ENCODE results near the gene MYO1F. TPM values are rescaled to one million over a fixed set of nuclear protein-coding genes. Genes with fewer than 3 reads are reported as not detected.
A peak's percentile ranks its signal among the peaks of the same experiment; 100 is the strongest.

The MYO1F gene
- total and polyA plus RNA-seq, 2 of the 13 experiments (the other 11 are each of a cell fraction or from before 2014, with no cell fraction given): 0.09 to 0.13 TPM

- TF ChIP-seq ZNF589 (CRISPR knock-in tag; conservative IDR thresholded peaks at IDR 0.05): no peak
- no peak for TF ChIP-seq ZBTB4 (CRISPR knock-in tag; IDR thresholded peaks at IDR 0.05; ENCODE audit: borderline replicate concordance)
- no peak for TF ChIP-seq PLRG1 (conservative IDR thresholded peaks at IDR 0.05)
- TF ChIP-seq GMEB1 (CRISPR knock-in tag; IDR thresholded peaks at IDR 0.05; ENCODE audit: borderline replicate concordance): no peak
- no peak for TF ChIP-seq HNRNPL (IDR thresholded peaks at IDR 0.05; ENCODE audit: low read depth, low read length)
- no peak for TF ChIP-seq MAFF (IDR thresholded peaks at IDR 0.05; ENCODE audit: low read depth, low read length)
- no peak for TF ChIP-seq BRD4 (CRISPR knock-in tag; IDR thresholded peaks at IDR 0.05)
- TF ChIP-seq TGIF2 (CRISPR knock-in tag; IDR thresholded peaks at IDR 0.05): peak; percentile 40; the same call in 1 of the 2 replicates
- TF ChIP-seq CENPT (CRISPR knock-in tag; IDR thresholded peaks at IDR 0.05; ENCODE audit: low read depth): no peak
- 0 out of 2 replicates have a peak, but pooled peaks have one; percentile 37 for TF ChIP-seq BORCS8-MEF2B (CRISPR knock-in tag; IDR thresholded peaks at IDR 0.05)
- no peak for TF ChIP-seq ZNF678 (CRISPR knock-in tag; IDR thresholded peaks at IDR 0.05)
- peak; percentile 61; the same call in 1 of the 2 replicates for TF ChIP-seq ZBTB7B (CRISPR knock-in tag; IDR thresholded peaks at IDR 0.05)
- no peak for TF ChIP-seq MXD1 (CRISPR knock-in tag; IDR thresholded peaks at IDR 0.05)
- TF ChIP-seq MAFK (conservative IDR thresholded peaks at IDR 0.05 in 1 of 2, IDR thresholded peaks at IDR 0.05 in 1 of 2; ENCODE audit: low read length in 2 of 2): no peak
- peak; percentile 56; the same call in 1 of the 2 replicates for TF ChIP-seq THAP11 (CRISPR knock-in tag; IDR thresholded peaks at IDR 0.05)
- 0 out of 2 replicates have a peak, but pooled peaks have one; percentile 13 for TF ChIP-seq THRA (CRISPR knock-in tag; IDR thresholded peaks at IDR 0.05; ENCODE audit: borderline replicate concordance)
- no peak for TF ChIP-seq ARNT2 (CRISPR knock-in tag; IDR thresholded peaks at IDR 0.05; ENCODE audit: low read depth)
- no peak for TF ChIP-seq ZSCAN29 (CRISPR knock-in tag; conservative IDR thresholded peaks at IDR 0.05)
- no peak for TF ChIP-seq ZNF333 (CRISPR knock-in tag; IDR thresholded peaks at IDR 0.05; ENCODE audit: borderline replicate concordance)
- peak; percentile 35; the same call in 1 of the 2 replicates for TF ChIP-seq SAP130 (CRISPR knock-in tag; IDR thresholded peaks at IDR 0.05; ENCODE audit: low read depth)
Observed at GRCh38 chr19:8580710-8581281, 3.6 kb upstream of the MYO1F start (continued).

Data from HepG2 (cell line).